NCI-H524 (cell line): ENCODE data around the gene AUNIP.
A peak's percentile ranks its signal among the peaks of the same experiment; 100 is the strongest.

Experiments used
- DNase-seq, 2 experiments: peaks; one replicate each; lab custom pipeline; 2025; lab: John Stamatoyannopoulos, UW

AUNIP gene

GRCh38 chr1:25809283-25809926, 49.9 kb downstream of the AUNIP start:
- no peak for DNase-seq

GRCh38 chr1:25808481-25809244, 50.6 kb downstream of the AUNIP start:
- no peak for DNase-seq

GRCh38 chr1:25807480-25808390, 51.5 kb downstream of the AUNIP start:
- no peak for DNase-seq

DNA sequence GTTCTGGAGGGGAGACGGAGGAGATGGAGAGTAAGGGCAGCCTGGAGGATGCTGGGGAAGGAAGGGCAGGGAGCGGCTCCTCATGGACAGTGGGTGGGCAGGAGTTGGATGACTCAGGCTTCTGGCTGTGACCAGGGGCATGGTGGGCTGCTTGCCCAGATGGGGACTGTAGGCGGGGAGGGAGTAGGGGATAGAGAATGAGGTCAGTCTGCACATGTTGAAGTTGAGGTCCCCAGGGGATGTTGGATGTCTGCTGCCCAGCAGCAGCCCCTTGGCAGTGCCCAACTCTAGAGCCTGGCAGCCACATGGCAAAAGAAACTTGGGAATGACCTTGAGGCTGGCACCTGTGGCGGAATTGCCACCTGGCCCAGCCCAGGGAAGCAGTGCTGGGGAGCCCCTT, 52.8 kb downstream of the AUNIP start:
- DNase-seq: no peak

DNA sequence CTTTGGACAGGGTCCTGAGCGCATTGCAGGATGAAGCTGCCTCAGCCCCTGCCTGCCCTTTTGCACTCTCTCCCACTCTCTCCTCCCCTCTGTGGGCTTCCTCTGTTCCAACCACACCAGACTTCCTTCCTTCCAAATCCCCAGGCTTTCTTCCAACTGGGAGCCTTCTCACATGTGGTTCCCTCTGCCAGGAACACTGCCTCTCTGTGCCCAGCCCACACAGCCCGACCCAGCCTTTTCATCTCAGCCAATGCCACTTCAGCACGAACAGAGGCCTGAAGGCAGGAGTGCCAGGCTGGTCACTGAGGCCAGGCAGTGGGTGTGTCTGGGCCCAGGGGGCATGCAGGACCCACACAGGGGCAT, 53.4 kb downstream of the AUNIP start:
- DNase-seq: no peak

GRCh38 chr1:25804964-25805862, 54.0 kb downstream of the AUNIP start:
- no peak for DNase-seq

DNA sequence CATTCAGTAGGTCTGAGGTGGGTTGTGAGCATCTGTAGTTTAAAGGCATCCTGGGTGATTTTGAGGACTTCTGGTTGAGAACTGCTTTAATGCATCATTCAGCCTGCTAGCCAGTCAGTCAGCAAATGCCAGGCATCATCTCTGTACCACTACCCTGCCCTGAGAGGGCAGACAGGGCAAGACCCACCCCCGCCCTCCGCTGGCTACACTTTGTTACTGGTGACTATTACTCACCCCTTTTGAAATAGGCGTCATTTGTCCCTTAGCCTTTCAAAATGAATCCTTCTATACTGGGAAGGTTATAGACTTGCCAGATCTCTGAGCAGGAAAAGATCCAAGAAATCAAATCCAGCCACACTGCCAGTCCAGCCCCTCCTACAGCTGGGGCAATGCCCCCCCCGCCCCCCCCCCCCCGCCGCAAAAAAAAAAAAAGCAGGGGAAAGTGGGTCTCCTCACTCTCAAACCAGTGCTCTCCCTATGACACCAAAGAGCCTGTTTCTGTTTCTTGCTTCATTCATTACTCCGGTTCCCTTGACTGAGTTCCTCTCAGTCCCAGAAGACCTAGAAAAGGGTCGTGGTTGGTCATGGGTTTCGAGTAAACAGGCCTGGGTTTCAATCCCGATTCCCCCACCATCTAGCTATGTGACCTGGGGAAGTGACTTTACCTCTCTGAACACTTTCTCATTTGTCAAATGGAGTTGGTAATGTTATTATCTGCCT, 54.9 kb downstream of the AUNIP start:
- no peak for DNase-seq

DNA sequence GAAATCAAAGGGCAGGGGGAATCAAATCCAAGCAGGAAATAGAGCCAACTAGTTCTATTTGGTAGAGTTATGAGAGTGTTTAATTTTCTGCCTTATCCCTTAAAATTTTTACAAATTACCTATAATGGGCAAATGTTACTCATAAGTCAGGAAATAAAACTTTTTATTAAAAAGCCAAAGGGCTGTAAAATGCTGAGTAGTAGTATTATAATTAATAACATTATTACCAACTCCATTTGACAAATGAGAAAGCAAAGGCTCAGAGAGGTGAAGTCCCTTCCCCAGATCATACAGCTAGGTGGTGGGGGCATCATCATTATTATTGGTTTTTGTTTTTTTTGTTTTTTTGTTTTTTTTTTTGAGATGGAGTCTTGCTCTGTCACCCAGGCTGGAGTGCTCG, 55.9 kb downstream of the AUNIP start:
- no peak for DNase-seq

- DNase-seq: peak in 1 of 2 experiments; percentile 49
Observed at GRCh38 chr1:25802915-25803314, 56.3 kb downstream of the AUNIP start.

- DNase-seq: no peak
Observed at GRCh38 chr1:25800703-25801377, 58.4 kb downstream of the AUNIP start.

- DNase-seq: peak in 1 of 2 experiments; percentile 27
Observed at GRCh38 chr1:25799935-25800702, 59.1 kb downstream of the AUNIP start, which contains the start of gene SELENON. Gene SELENON, plus strand, starts transcription at chr1:25800193. Its CDS starts 38 bp downstream, at chr1:25800231.

DNA sequence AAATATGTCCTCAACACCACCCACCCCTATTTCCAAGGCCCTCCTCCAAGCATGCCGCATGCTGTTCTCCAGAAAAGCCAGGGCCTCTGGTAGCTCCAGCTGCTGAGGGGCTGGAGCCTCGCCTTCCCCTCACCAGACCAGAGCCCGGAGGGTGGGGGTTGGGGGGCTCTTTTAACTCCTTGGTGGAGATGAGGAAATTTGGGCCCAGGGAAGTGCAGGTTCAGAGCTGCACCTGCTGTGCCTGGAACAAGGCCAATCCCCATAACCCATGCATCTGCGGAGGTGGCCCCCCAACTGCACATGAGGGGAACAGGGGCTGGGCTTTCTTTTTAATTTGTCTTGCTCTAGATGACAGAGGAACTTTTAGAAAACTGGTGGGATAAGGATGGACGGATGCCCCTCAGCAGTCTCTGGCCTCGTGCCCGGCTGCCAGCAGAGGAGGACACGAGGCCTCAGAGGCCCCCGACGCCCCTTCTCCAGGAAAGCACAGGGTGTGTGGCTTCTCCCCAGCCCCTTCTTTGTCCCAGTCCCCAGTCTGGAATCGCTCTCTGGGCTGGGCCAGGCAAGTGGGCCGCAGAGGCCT, 59.8 kb downstream of the AUNIP start:
- DNase-seq: no peak

GRCh38 chr1:25798666-25799351, 60.4 kb downstream of the AUNIP start:
- DNase-seq: no peak

DNA sequence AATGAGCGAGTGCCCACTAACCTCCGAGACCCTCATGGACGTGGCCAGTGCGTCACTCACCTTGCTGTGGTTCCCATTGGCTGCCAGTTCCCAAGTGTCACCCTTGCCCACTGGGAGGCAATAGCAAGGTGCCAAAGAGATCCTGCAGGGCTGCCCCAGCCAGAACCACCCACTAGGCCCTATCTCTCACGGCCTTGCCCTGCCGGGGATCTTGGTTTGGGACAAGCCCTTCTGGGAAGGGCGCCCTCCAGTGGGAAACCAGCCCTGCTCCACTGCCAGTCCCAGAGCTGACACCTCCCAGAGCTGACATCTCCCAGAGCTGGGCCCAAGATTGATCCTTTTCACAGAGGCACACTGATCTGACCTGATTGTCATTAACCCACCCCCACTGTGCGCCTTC, 61.3 kb downstream of the AUNIP start:
- DNase-seq: peak in 1 of 2 experiments; percentile 24

DNA sequence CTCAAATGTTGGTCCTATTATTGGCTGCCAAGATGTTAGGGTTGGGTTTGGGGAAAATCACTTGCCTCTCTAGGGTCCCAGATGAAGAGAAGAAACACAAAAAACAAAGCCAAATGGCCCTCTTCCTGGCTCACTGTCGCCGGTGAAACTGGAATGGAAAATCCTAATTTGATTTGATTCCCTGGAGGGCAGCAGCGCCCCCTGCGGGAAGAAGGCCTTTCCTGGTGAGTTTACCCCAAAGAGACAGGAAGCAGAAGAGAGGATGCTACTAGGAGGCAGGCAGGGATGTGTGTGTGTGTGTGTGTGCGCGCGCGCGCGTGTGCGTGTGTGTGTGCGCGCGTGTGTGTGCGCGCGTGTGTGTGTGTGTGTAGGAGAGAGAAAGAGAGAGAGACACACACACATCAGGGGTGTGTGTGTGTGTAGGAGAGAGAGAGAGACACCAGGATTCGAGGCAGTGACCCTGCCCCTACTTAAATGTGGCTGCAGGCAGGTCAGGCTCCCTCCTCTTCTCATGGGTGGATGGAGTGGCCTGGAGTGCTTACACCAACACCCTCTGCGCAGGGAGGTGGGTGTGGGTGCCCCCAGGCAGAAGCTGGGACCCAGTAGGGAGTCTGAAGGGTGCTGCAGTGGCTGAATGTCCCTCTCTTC, 62.3 kb downstream of the AUNIP start:
- DNase-seq: peak; percentile 69 to 79

DNA sequence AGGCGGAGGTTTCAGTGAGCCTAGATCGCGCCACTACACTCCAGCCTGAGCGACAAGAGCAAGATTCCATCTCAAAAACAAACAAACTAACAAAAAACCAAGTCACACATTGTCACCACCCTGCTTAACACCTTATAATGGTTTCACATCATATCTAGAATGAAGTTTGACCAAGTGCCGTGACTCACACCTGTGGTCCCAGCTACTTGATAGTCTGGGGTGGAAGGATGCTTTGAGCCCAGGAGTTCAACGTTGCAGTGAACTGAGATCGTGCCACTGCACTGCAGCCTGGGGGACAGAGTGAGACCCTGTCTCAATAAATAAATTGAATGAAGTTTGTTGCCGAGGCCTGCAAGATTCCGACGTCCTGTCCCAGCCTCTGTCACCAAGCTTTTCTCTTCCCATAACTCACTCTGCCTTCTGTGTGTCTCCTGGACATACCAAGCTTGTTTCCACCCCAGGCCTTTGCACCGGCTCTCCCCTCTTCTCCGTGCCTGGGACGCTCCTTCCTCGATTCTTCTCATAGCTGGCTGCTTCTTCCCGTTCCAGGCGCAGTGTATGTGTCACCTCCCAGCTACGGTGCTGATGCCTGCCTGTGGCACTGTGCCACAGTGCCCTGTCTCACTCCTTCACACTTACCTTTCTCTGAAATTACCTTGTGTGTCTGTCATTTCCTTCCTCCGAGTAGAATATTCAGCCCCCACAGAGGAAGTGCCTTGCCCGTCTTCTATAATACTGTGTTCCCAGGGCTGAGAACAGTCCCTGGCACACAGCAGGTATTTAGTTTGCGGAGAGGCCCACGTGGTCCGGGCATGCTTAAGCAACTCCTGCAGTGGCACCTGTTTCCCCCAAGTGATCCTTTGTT, 63.1 kb downstream of the AUNIP start:
- peak in 1 of 2 experiments; percentile 70 for DNase-seq

- DNase-seq: no peak
Observed at GRCh38 chr1:25795211-25795610, 64.0 kb downstream of the AUNIP start.
